HL-60 (cell line): ENCODE data around the gene RPAP2.

Experiments used
- POLR2AphosphoS5 ChIP-seq: IDR thresholded peaks from 2 replicates; pipeline ENCODE4 v1.6.1; 2012; ENCODE audit warnings: low read depth
- SPI1 ChIP-seq: IDR thresholded peaks from 2 replicates; pipeline ENCODE4 v1.6.1; 2012; ENCODE audit warnings: low read depth, mild to moderate bottlenecking, borderline replicate concordance
- TF ChIP-seq, protein P1 (sequence below): IDR thresholded peaks from one replicate; pipeline ENCODE4 v1.5.1; 2011; ENCODE audit warnings: low read length, control low read depth, inconsistent platforms; ENCODE audit not compliant: insufficient read depth
- TF ChIP-seq, protein P2 (sequence below): IDR thresholded peaks from 2 replicates; pipeline ENCODE4 v1.6.1; 2012; ENCODE audit warnings: low read depth; ENCODE audit not compliant: insufficient replicate concordance

DNA sequence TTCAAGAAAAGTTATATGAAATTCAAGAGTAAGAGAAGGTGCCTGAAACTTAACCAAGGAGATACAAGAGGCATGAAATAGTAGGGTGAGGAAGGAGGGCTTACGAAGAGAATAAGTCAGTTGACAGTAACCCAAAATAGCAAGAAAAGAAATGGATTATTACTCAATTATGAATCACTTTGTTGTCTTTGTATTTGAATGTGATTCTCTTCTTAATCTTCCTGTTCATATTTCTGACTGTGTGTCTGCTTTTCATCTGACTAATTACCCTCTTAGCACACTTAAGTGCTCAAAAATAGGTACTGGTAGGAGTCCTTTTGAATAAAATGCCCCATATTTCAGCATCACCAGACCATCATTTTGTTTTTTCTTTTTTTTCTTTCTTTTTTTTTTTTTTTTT, 39.5 kb upstream of the RPAP2 start:
- TF ChIP-seq, protein P1, sequence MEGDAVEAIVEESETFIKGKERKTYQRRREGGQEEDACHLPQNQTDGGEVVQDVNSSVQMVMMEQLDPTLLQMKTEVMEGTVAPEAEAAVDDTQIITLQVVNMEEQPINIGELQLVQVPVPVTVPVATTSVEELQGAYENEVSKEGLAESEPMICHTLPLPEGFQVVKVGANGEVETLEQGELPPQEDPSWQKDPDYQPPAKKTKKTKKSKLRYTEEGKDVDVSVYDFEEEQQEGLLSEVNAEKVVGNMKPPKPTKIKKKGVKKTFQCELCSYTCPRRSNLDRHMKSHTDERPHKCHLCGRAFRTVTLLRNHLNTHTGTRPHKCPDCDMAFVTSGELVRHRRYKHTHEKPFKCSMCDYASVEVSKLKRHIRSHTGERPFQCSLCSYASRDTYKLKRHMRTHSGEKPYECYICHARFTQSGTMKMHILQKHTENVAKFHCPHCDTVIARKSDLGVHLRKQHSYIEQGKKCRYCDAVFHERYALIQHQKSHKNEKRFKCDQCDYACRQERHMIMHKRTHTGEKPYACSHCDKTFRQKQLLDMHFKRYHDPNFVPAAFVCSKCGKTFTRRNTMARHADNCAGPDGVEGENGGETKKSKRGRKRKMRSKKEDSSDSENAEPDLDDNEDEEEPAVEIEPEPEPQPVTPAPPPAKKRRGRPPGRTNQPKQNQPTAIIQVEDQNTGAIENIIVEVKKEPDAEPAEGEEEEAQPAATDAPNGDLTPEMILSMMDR, result no peak
- TF ChIP-seq SPI1 (no peak), POLR2AphosphoS5 (no peak)
- TF ChIP-seq, protein P2, sequence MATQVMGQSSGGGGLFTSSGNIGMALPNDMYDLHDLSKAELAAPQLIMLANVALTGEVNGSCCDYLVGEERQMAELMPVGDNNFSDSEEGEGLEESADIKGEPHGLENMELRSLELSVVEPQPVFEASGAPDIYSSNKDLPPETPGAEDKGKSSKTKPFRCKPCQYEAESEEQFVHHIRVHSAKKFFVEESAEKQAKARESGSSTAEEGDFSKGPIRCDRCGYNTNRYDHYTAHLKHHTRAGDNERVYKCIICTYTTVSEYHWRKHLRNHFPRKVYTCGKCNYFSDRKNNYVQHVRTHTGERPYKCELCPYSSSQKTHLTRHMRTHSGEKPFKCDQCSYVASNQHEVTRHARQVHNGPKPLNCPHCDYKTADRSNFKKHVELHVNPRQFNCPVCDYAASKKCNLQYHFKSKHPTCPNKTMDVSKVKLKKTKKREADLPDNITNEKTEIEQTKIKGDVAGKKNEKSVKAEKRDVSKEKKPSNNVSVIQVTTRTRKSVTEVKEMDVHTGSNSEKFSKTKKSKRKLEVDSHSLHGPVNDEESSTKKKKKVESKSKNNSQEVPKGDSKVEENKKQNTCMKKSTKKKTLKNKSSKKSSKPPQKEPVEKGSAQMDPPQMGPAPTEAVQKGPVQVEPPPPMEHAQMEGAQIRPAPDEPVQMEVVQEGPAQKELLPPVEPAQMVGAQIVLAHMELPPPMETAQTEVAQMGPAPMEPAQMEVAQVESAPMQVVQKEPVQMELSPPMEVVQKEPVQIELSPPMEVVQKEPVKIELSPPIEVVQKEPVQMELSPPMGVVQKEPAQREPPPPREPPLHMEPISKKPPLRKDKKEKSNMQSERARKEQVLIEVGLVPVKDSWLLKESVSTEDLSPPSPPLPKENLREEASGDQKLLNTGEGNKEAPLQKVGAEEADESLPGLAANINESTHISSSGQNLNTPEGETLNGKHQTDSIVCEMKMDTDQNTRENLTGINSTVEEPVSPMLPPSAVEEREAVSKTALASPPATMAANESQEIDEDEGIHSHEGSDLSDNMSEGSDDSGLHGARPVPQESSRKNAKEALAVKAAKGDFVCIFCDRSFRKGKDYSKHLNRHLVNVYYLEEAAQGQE, result no peak
